ENCODE data around the gene SLCO2A1.
A peak's percentile ranks its signal among the peaks of the same experiment; 100 is the strongest.

SLCO2A1 gene

GRCh38 chr3:134034005-134034785 lies 4.5 kb upstream of the SLCO2A1 start:
- Histone ChIP-seq H3K4me3 (no peak overlapping the region), H3K27ac (no peak overlapping the region)
- TF ChIP-seq CTCF (IDR thresholded peaks at IDR 0.05): no peak
- DNase-seq (ENCODE audit: low spot score): peak; percentile 43

DNA sequence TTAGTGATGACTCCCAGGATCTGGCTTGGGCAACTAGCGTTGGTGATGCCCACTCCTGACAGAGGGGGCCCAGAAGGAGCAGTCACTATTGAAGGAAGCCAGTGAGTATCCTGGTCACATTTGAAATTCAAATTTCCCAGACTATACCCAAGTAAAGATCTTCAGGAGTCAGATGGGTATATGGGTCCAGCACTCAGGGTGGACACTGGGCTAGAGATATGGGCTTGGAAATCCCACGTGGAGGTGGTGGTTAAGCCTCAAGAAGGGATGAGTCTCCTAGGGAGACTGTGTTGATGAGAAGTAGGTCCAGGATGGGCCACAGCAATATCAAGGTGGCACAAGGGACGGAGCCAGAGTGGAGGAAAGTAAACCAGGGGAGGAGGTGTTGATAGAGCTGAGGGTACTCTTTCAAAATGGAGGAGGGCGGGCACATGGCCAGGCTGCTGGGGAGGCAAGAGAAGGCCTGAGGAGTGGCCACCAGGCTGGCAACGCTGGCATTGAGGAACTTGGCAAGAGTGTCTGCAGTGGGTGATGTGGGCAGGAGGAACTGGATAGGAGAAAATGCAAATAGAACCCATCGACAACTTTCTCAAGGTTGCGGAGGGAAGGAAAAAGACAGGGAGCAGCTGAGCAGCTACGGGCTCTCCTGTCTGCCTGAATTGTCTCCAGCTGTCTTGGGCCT lies 3.7 kb upstream of the SLCO2A1 start:
- H3K4me3 ChIP-seq: no peak overlapping the region
- TF ChIP-seq CTCF (IDR thresholded peaks at IDR 0.05): no peak
- peak; percentile 35 for DNase-seq (ENCODE audit: low spot score)
- no peak overlapping the region for H3K27ac ChIP-seq

GRCh38 chr3:134031348-134031915 lies 1.7 kb upstream of the SLCO2A1 start:
- no peak overlapping the region for H3K4me3 ChIP-seq
- DNase-seq (ENCODE audit: low spot score): peak; percentile 62
- no peak overlapping the region for H3K27ac ChIP-seq
- no peak for TF ChIP-seq CTCF (IDR thresholded peaks at IDR 0.05)

DNA sequence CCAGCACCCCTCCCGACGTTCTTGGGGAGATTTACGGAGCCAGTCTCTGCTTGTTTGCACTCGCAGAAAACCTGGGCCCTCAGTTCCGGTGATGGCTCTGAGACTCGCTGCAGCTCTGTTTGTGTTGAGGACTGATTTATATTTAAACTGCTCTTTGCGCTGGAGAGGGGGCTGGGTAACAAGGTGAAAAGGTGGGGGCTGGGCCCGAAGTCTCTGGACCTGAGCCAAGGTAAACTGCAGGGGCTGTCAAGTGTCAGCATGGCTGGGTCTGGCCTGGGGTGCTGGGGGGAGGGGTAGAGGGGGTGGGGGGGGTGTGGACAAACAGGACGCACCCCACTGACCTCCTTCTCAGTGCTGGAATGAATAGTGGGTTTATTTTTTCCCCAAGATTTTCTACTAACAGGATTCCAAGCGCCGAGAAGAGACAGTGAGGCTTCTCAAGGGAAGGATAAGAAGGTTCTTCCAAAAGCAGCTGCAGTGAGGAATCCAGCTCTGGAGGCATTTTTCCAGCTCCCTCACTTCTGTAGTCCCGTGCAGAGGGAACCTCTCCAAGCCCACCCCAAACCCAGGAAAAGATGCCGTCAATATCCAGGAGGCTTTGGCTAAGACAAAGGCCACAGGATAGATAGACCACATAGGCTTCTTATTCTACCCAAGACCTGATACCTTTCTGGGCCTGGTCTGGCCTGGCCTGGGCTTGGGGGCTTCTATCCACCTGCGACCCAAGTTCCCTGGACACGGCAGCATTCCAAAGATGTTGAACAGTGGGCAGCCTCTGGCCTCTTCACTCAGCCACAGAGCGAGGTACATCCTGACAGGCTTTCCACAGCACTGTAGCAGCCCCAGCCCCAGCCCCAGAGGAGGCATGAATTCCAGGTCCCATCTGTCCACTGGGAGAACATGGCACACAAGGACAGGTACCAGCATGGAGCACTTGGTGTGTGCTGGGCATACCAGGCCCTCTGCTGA lies 938 bp upstream of the SLCO2A1 start:
- DNase-seq (ENCODE audit: low spot score): peak; percentile 54
- TF ChIP-seq CTCF (IDR thresholded peaks at IDR 0.05): no peak
- H3K4me3 ChIP-seq: peak overlapping the region; percentile 72
- no peak overlapping the region for H3K27ac ChIP-seq

DNA sequence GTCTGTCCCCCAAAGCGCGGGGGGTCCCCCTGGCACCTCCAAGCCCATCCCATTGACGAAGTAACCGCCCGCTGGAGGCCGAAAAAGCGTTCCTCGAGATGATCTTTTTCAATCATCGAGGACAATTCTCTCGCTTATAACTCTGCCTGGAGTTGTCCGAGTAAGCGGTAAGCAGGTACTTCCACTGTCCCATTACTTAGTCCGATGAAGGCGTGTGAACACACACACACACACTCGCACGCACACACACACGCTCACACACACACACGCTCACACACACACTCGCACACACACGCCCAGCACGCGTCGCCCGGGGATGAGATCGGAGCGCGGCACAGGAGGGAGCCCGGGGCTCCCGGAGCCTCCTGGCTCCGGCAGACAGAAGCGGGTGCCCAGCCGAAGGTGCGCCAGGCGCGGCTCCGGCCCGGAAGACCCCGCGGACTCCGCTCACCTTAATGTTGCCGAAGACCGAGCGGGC lies 430 bp downstream of the SLCO2A1 start:
- peak overlapping the region in 1 of 2 donors; percentile 23 for H3K27ac ChIP-seq
- TF ChIP-seq CTCF (IDR thresholded peaks at IDR 0.05): no peak
- peak overlapping the region; percentile 72 for H3K4me3 ChIP-seq
- DNase-seq (ENCODE audit: low spot score): no peak

- Histone ChIP-seq H3K27ac (peak overlapping the region in 1 of 2 donors; percentile 23), H3K4me3 (peak overlapping the region; percentile 72)
- no peak for DNase-seq (ENCODE audit: low spot score)
- TF ChIP-seq CTCF (IDR thresholded peaks at IDR 0.05): no peak
Observed at GRCh38 chr3:134028486-134029255, 1.1 kb downstream of the SLCO2A1 start.
